Measurements from ENCODE around the gene C2orf80. TPM values are rescaled to one million over a fixed set of nuclear protein-coding genes. Genes with fewer than 3 reads are reported as not detected.
"Not testable (repeated sequence)": the region's sequence is repeated elsewhere in the genome, so short reads cannot be mapped to it uniquely, and the experiment has no call there.

C2orf80 gene
- total RNA-seq, 1 donor from 2014 or later: not detected

GRCh38 chr2:208175840-208176153 is 14.0 kb downstream of the C2orf80 start:
- DNase-seq: no peak

- DNase-seq: peak; percentile 87
Observed at GRCh38 chr2:208175069-208175839, 14.6 kb downstream of the C2orf80 start.

DNA sequence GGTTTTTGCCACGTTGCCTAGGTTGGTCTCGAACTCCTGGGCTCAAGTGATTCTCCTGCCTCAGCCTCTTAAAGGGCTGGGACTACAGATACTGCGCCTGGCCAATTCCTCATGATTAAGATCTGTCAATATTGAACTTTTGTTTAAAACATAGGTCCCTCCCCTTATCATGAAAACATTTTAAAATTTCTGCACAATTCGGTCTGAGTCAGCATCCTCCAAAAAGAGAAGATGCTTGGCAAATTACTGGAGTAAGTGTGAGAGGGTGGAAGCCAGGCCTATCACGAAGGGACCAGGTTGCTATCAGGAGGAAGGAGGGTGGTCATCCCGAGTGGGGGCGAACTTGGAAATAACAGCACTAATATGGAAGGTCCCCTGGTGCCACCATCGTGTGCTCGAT is 15.7 kb downstream of the C2orf80 start:
- DNase-seq: no peak

- DNase-seq: no peak
Observed at GRCh38 chr2:208172125-208172524, 17.7 kb downstream of the C2orf80 start.

- DNase-seq: no peak
Observed at GRCh38 chr2:208164951-208165755, 24.7 kb downstream of the C2orf80 start.

DNA sequence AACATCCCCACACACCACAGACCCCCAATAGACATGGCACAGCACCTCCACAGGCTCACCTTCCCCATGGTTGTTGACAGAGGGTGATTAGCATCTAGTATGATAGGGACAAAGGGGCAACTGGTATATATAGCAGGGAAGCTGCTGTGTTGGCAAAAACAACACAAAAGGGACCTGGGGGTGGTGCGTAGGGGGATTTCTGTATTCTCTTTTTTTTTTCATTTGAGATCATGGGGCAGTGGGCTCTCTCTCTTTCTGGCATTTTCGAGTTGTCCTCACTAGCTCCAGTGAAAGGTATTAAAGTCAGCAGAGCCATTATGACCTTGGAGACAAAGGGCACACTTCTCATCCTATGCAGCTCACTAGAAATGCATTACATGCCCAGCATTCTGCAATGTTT is 26.3 kb downstream of the C2orf80 start, which contains the start of gene CRYGA:
CRYGA (minus strand) TSS at position 101 of the 400 bp plus-strand sequence; CDS start at position 68, 33 bp downstream.
- no peak for DNase-seq

GRCh38 chr2:208156439-208156838 is 33.4 kb downstream of the C2orf80 start:
- DNase-seq: no peak

DNA sequence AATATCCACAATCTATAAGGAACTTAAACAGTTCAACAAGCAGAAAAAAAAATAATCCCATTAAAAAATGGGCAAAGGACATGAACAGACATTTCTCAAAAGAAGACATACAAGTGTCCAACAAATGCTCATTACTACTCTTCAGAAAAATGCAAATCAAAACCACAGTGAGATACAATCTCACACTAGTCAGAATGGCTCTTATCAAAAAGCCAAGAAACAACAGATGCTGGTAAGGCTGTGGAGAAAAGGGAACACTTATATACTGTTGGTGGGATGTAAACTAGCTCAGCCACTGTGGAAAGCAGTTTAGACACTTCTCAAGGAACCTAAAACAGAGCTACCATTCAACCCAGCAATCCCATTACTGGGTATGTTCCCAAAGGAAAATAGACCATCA is 36.7 kb downstream of the C2orf80 start:
- no peak for DNase-seq

DNA sequence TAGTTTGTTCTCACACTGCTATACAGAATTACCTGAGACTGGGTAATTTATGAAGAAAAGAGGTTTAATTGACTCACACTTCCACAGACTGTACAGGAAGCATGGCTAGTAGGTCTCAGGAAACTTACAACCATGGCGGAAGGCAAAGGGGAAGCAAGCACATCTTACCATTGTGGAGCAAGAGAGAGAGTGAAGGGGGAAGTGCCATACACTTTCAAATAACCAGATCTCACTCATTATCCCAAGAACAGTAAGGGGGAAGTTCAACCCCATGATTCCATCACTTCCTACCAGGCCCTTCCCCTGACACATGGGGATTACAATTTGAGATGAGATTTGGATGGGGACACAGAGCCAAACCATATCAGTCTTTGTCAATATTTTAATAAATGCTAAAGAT is 38.9 kb downstream of the C2orf80 start:
- DNase-seq: no peak

GRCh38 chr2:208150094-208150493 is 39.7 kb downstream of the C2orf80 start:
- no peak for DNase-seq

DNA sequence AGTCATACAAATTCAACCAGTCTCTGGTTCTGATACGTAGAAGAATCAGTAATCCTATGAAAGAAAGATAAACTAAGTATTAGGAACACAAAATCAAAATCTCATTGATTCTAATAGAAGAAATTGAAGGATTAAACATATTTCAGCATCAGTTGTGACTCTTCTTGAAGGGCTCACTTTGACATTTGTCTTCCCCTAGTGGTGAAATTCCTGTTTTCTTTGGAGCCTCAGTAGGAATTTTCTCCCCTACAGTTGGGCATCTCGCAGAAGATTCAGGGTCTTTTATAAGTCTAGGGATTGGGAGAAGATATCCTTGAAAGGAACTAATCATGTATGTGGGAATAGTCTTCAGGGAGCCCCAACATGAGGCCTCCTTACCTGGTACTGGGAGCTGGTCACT is 41.0 kb downstream of the C2orf80 start:
- DNase-seq: no peak

GRCh38 chr2:208147759-208148158 is 42.1 kb downstream of the C2orf80 start:
- DNase-seq: no peak

DNA sequence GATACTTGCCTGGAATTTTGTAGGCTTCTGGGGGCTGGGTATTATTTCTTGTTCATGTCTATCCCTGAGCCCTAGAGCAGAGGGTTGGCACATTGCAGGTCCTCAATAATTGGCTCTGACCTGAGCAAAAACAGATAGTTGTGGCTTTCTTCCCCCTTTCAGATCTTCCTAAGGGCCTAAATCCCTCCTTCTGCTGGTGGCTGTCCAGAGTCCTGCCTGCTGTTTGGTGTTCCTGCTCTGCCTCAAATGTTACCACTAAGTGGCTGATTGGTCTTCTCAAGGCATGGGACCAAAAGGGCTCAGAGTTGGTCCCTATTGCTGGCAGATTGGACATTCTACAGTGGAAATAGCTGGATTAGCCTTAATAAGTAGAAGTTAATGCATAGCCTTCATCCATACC is 42.8 kb downstream of the C2orf80 start:
- no peak for DNase-seq

GRCh38 chr2:208146006-208146405 is 43.8 kb downstream of the C2orf80 start, which contains the start of gene CRYGB:
TSS of gene CRYGB (minus strand) at chr2:208146158. CDS start at chr2:208146120, 38 bp downstream.
- no peak for DNase-seq

DNA sequence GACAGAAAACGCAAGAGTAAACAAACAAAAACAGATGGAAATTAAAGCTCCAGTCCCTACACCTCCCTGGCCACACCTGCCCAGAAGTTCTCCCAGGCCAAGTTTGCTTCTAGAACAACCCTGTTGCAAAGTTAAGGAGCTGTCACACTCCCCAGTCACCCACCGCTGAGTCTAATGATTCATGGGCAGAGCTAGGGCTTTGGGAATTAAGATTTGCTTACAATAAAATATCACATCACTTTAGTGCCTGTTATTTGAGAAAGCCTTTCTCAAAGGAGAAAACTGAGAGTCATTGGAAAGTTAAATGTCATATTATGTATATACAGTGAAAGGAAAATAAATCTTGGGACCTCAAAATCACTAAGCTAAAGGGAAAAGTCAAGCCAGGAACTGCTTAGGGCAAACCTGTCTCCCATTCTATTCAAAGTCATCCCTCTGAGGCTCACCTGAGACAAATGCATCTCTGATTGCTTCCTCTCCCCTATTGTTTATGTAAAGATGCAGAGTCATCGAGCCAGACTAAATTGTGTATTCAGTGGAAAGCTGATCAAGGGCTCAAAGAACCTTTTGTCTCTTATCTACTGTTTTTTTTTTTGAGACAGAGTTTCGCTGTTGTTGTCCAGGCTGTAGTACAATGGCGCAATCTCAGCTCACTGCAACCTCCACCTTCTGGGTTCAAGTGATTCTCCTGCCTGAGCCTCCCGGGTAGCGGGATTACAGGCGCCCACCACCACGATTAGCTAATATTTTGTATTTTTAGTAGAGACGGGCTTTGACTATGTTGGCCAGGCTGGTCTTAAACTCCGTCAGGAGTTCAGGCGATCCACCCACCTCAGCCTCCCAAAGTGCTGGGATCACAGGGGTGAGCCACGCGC is 46.7 kb downstream of the C2orf80 start:
- no peak for DNase-seq

DNA sequence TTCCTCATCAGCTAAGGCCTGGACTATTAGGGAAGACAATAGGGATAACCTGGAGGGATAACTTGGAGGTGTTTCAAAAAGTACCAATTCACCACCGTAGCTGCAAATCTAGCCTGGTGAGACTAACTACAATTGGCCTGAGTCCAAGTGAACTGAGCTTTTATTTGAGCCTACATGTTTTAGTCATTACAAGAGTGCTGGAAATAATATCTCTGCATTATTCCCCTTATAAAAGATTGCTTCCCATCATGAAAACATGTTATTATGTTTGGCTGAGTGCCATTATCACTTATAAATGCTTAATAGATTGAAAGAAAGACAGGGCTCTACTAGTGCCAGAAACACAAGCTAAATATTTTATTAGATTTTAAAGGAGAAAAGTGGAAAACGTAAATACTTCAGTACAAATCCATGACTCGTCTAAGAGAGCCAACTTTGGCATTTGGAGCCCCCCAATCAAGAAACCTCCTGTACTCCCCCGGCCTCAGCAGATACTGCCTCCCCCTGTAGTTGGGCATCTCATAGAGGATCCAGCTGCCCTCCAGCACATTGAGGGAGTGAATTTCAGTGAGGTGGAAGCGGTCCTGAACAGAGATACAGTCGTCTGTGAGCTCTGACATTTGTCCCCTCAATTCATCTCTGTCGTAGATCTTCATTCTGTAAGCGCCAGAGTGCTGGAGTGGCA is 47.4 kb downstream of the C2orf80 start:
- DNase-seq: peak; percentile 32

GRCh38 chr2:208139447-208139846 is 50.4 kb downstream of the C2orf80 start:
- no peak for DNase-seq

GRCh38 chr2:208138334-208138733 is 51.5 kb downstream of the C2orf80 start:
- not testable (repeated sequence) for DNase-seq

- DNase-seq: no peak
Observed at GRCh38 chr2:208136716-208137094, 53.1 kb downstream of the C2orf80 start.

DNA sequence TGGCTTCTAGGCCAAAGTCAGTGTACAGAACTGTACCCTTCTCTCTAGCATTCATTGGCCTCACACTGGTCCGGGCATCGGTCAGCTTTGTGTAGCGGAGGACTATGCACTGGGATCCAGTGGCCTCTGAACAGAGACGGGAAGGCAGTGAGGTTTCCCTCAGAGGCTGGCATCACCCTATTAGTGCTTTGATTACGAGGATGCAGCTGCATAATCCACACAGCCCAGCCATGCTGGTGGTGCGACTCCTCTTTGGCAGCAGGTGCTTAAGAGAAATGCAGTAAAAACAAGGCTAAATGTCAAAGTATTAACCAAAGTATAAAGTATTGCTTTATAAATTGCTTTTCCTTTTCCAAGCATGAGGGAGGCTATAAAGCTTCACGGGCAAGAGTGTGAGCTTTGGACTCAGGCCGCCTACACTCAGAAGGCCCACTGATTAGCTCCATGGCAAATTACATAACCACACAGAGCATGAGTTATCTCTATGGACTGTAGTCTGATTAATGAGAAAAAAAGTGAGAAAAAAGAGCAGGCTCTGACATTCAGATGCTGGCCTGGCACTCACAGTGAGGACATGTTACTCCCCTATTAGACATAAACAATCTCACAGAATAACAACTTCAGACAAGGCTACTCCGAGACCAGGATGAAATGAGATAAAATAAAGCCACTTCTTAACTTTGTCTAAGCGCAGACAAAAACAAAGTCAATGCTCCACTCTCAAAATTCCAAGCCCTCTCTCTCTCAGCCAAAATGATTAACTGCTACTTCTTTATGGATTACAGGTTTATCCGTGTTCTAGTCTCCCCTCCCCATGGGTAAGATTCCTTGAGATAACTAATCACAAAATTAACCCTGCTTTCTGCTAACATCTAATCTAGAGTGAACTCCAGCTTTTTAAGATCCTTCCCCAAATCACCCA is 53.8 kb downstream of the C2orf80 start:
- DNase-seq: no peak

DNA sequence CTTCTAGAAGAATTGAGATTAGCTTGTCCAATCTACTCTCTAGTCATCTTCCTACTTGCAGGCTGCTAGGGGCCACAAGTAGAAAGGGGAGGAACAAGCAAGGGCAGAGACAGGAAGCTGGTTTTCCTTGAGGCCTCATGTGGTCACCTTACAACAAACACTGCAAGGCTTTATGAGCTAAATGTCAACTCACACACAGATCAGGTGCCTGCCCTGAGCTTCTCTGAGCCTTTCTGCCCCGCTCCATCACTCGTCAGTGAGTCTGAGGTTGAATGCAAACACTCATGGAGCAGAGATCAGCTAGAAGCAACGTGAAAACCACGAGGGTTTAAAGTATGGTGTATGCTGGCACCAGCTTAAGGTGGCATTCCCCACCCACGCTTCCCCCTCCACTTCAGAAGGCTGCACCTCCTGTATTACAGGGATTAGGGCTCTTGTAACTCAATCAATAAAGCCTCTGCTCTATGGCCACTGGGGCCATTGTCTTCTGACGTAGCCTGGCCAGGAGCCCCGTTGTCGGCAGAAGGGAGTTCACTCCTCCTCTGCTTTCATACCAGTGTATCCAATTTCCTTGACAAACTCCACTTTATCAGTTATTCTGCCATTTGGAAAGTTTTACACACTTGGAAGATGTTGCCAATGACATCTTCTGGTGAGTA is 54.8 kb downstream of the C2orf80 start:
- no peak for DNase-seq
